Peyer's patch (tissue), 4 donors: ENCODE measurements around the gene PSORS1C2. TPM values are rescaled to one million over a fixed set of nuclear protein-coding genes. Genes with fewer than 3 reads are reported as not detected.

Source experiments
- DNase-seq, 3 donors: peaks; one replicate each; pipeline ENCODE4 v3.0.0-alpha.2; 2017 to 2019
- H3K27ac ChIP-seq, 4 donors: fragments of 200-600 bp; sonication (generic); one replicate each; pipeline ENCODE4 v1.5.1; 2016 to 2019
- H3K27me3 ChIP-seq, 2 donors: fragments of 200-600 bp; sonication (generic); one replicate each; pipeline ENCODE4 v1.5.1; 2019
- H3K36me3 ChIP-seq, 3 donors: fragments of 200-600 bp; sonication (generic); one replicate each; pipeline ENCODE4 v1.5.1; 2016 to 2019
- H3K4me1 ChIP-seq, 4 donors: fragments of 200-600 bp; sonication (generic); one replicate each; pipeline ENCODE4 v1.5.1; 2016 to 2019
- H3K4me3 ChIP-seq, 4 donors: fragments of 200-600 bp; sonication (generic); 1 replicate in 3 of 4; 2 replicates in 1 of 4; pipeline ENCODE4 v1.5.1; 2016 to 2019; ENCODE audit warnings: mild to moderate bottlenecking in 1 of 4
- H3K9me3 ChIP-seq, 4 donors: fragments of 200-600 bp; sonication (generic); one replicate each; pipeline ENCODE4 v1.5.1; 2016 to 2019; ENCODE audit warnings: mild to moderate bottlenecking in 1 of 4
- CTCF ChIP-seq, 6 experiments: fragments of 450-650 bp in 4 of 6; fragments of 200-600 bp in 2 of 6; sonication (generic) in 1 of 6; IDR thresholded peaks; one replicate each; pipeline ENCODE4 v1.5.1; 2017 to 2019; ENCODE audit warnings: antibody characterized with exemption in 6 of 6, mild to moderate bottlenecking in 3 of 6, moderate library complexity in 1 of 6
- POLR2A ChIP-seq, 2 donors: fragments of 450-650 bp; IDR thresholded peaks; one replicate each; pipeline ENCODE4 v1.5.1; 2017; ENCODE audit warnings: antibody characterized with exemption in 2 of 2, mild to moderate bottlenecking in 2 of 2, moderate library complexity in 2 of 2
- total RNA-seq, 4 donors: library from RNA; depleted of rRNA; stranded (reverse); fragments of >200 nt; gene quantifications; one replicate each; pipeline ENCODE4 v1.1.0, GENCODE V29; 2016

Gene PSORS1C2
- total RNA-seq, 4 donors from 2014 or later, result not detected

- H3K27ac ChIP-seq, result no peak overlapping the region
- H3K4me1 ChIP-seq, result no peaks in the 10 kb centered on the region
- DNase-seq, result no peak
- H3K4me3 ChIP-seq, result peak overlapping the region in 2 of 4 donors; percentile 24 to 45
- peaks cover 0 to 30% (median 0%) of the 10 kb centered on the region in 3 donors for H3K36me3 ChIP-seq
- no peaks in the 10 kb centered on the region for H3K9me3 ChIP-seq
- no peaks in the 10 kb centered on the region for H3K27me3 ChIP-seq
- TF ChIP-seq POLR2A (IDR thresholded peaks at IDR 0.05) (no peak), CTCF (IDR thresholded peaks at IDR 0.05) (no peak)
Measured at GRCh38 chr6:31179896-31180295, 41.0 kb upstream of the PSORS1C2 start.

GRCh38 chr6:31179042-31179386 is 40.1 kb upstream of the PSORS1C2 start:
- Histone ChIP-seq H3K36me3 (peaks cover 0 to 35% (median 0%) of the 10 kb centered on the region in 3 donors), H3K27me3 (no peaks in the 10 kb centered on the region), H3K9me3 (no peaks in the 10 kb centered on the region), H3K27ac (no peak overlapping the region), H3K4me1 (no peaks in the 10 kb centered on the region), H3K4me3 (no peak overlapping the region)
- DNase-seq, result no peak
- TF ChIP-seq CTCF (IDR thresholded peaks at IDR 0.05) (no peak), POLR2A (IDR thresholded peaks at IDR 0.05) (no peak)

- DNase-seq, result no peak
Measured at GRCh38 chr6:31178143-31179041, 39.5 kb upstream of the PSORS1C2 start.

GRCh38 chr6:31175971-31176370 is 37.1 kb upstream of the PSORS1C2 start:
- DNase-seq, result no peak
- no peaks in the 10 kb centered on the region for H3K27me3 ChIP-seq
- TF ChIP-seq CTCF (IDR thresholded peaks at IDR 0.05), result no peak
- TF ChIP-seq POLR2A (IDR thresholded peaks at IDR 0.05), result no peak
- peaks cover 0 to 34% (median 0%) of the 10 kb centered on the region in 3 donors for H3K36me3 ChIP-seq
- H3K4me3 ChIP-seq, result no peak overlapping the region
- no peaks in the 10 kb centered on the region for H3K9me3 ChIP-seq
- no peak overlapping the region for H3K27ac ChIP-seq
- H3K4me1 ChIP-seq, result no peaks in the 10 kb centered on the region

More at GRCh38 chr6:31178143-31179041, 39.5 kb upstream of the PSORS1C2 start:
- Histone ChIP-seq H3K4me3 (no peak overlapping the region), H3K9me3 (no peaks in the 10 kb centered on the region), H3K36me3 (peaks cover 0 to 41% (median 0%) of the 10 kb centered on the region in 3 donors), H3K27ac (no peak overlapping the region), H3K4me1 (no peaks in the 10 kb centered on the region), H3K27me3 (no peaks in the 10 kb centered on the region)
- TF ChIP-seq CTCF (IDR thresholded peaks at IDR 0.05) (no peak), POLR2A (IDR thresholded peaks at IDR 0.05) (no peak)

GRCh38 chr6:31174378-31174777 is 35.5 kb upstream of the PSORS1C2 start:
- DNase-seq, result no peak
- no peak for TF ChIP-seq CTCF (IDR thresholded peaks at IDR 0.05)
- Histone ChIP-seq H3K27ac (no peak overlapping the region), H3K4me1 (no peaks in the 10 kb centered on the region), H3K4me3 (no peak overlapping the region), H3K36me3 (peaks cover 0 to 25% (median 0%) of the 10 kb centered on the region in 3 donors), H3K27me3 (no peaks in the 10 kb centered on the region), H3K9me3 (no peaks in the 10 kb centered on the region)
